ENCODE data around the gene SEC61G.

Gene SEC61G

DNA sequence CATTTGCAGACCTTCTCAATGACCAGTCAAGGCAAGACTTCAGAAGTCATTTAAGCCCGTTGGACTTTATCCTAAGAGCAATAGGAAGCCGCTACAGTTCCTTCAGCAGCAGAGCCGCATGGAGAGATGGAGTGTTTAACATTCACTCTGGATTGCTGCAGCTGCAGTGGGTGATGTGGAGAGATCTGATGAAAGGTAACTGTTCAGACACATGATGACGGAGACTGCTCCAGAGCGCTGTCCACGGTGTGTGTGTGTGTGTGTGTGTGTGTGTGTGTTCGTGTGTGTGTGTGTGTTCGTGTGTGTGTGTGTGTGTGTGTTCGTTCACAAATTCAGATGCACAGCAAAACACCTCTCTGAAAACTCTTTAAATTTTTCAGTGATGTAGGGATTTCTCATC lies 37.0 kb downstream of the SEC61G start:
- H3K27me3 ChIP-seq (ENCODE audit: control insufficient read depth, insufficient read depth, low read length, poor library complexity, severe bottlenecking), result no peaks in the 10 kb centered on the region
- no peak overlapping the region for H3K27ac ChIP-seq (ENCODE audit: insufficient read depth, low read depth, low read length, poor library complexity, severe bottlenecking)
- 91 to 95% methylated on average over 4 to 6 of the region's 9 CpGs for WGBS, 2 experiments
- H3K4me3 ChIP-seq (ENCODE audit: insufficient read depth, low read depth, low read length), result no peak overlapping the region
- no peaks in the 10 kb centered on the region for H3K9me3 ChIP-seq (ENCODE audit: control insufficient read depth, low read length)
- H3K36me3 ChIP-seq (ENCODE audit: control insufficient read depth, insufficient read depth, low read length), result no peaks in the 10 kb centered on the region
- no peaks in the 10 kb centered on the region for H3K4me1 ChIP-seq (ENCODE audit: control insufficient read depth, insufficient read depth, low read length)

DNA sequence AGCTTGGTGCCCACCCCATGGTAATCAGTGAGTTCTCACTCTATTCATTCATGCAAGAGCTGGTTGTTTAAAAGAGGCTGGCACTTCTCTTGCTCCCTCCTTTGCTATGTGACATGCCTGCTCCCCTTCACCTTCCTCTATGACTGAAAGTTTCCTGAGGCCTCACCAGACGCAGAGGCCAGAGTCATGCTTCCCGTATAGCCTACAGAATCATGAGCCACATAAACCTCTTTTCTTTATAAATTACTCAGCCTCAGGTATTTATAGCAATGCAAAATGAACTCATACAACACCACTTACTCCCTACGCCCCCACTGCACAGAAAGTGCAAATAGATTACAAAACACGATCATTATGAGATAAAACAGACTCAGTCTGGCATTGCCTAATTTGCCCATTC lies 39.0 kb downstream of the SEC61G start:
- Histone ChIP-seq H3K9me3 (ENCODE audit: control insufficient read depth, low read length) (no peaks in the 10 kb centered on the region), H3K27ac (ENCODE audit: insufficient read depth, low read depth, low read length, poor library complexity, severe bottlenecking) (no peak overlapping the region), H3K36me3 (ENCODE audit: control insufficient read depth, insufficient read depth, low read length) (no peaks in the 10 kb centered on the region), H3K4me1 (ENCODE audit: control insufficient read depth, insufficient read depth, low read length) (no peaks in the 10 kb centered on the region), H3K4me3 (ENCODE audit: insufficient read depth, low read depth, low read length) (no peak overlapping the region), H3K27me3 (ENCODE audit: control insufficient read depth, insufficient read depth, low read length, poor library complexity, severe bottlenecking) (no peaks in the 10 kb centered on the region)
- WGBS, 2 experiments, result 91 to 92% methylated on average over 4 of the region's 4 CpGs

DNA sequence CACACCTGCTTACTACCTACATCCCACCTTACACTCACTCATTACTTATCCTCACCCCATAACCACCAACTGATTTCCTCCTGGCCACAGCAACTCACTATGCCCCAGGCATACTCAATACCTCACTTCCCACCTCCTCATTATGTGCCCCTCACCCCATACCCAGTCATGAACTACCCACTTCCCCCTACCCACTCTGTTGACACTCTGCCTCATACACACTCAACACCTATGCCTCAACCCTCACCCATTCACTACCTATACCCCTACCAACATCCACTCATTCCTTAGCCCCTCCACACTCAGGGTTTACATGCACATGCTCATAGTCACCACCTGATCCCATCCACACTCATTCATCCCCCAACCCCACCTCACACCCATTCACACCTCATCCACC lies 39.6 kb downstream of the SEC61G start:
- Histone ChIP-seq H3K27me3 (ENCODE audit: control insufficient read depth, insufficient read depth, low read length, poor library complexity, severe bottlenecking) (no peaks in the 10 kb centered on the region), H3K36me3 (ENCODE audit: control insufficient read depth, insufficient read depth, low read length) (no peaks in the 10 kb centered on the region), H3K4me3 (ENCODE audit: insufficient read depth, low read depth, low read length) (no peak overlapping the region), H3K9me3 (ENCODE audit: control insufficient read depth, low read length) (no peaks in the 10 kb centered on the region), H3K27ac (ENCODE audit: insufficient read depth, low read depth, low read length, poor library complexity, severe bottlenecking) (no peak overlapping the region), H3K4me1 (ENCODE audit: control insufficient read depth, insufficient read depth, low read length) (no peaks in the 10 kb centered on the region)

DNA sequence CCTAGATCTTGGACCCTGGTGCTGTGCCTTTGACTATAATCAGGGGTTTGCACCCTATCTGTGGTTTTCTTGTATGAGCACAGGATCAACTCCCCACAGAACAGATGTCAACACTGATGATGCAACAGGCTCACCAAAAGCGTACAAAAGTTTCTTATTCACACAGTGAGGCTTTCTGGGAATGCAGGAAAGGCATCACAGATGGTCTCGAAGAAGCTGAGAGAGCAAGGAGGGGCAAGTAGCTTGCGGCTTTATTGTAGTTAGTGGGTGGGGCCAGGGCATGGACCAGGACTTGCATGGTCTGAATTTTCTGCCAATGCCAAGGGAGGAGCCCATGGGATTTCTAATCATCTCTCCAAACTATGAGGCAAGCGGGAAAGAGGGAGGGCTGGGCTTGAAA lies 46.2 kb downstream of the SEC61G start:
- H3K4me3 ChIP-seq (ENCODE audit: insufficient read depth, low read depth, low read length), result no peak overlapping the region
- H3K27ac ChIP-seq (ENCODE audit: insufficient read depth, low read depth, low read length, poor library complexity, severe bottlenecking), result no peak overlapping the region
- no peaks in the 10 kb centered on the region for H3K36me3 ChIP-seq (ENCODE audit: control insufficient read depth, insufficient read depth, low read length)
- H3K27me3 ChIP-seq (ENCODE audit: control insufficient read depth, insufficient read depth, low read length, poor library complexity, severe bottlenecking), result no peaks in the 10 kb centered on the region
- H3K9me3 ChIP-seq (ENCODE audit: control insufficient read depth, low read length), result no peaks in the 10 kb centered on the region
- 93 to 96% methylated on average over 4 of the region's 4 CpGs for WGBS, 2 experiments
- no peaks in the 10 kb centered on the region for H3K4me1 ChIP-seq (ENCODE audit: control insufficient read depth, insufficient read depth, low read length)

DNA sequence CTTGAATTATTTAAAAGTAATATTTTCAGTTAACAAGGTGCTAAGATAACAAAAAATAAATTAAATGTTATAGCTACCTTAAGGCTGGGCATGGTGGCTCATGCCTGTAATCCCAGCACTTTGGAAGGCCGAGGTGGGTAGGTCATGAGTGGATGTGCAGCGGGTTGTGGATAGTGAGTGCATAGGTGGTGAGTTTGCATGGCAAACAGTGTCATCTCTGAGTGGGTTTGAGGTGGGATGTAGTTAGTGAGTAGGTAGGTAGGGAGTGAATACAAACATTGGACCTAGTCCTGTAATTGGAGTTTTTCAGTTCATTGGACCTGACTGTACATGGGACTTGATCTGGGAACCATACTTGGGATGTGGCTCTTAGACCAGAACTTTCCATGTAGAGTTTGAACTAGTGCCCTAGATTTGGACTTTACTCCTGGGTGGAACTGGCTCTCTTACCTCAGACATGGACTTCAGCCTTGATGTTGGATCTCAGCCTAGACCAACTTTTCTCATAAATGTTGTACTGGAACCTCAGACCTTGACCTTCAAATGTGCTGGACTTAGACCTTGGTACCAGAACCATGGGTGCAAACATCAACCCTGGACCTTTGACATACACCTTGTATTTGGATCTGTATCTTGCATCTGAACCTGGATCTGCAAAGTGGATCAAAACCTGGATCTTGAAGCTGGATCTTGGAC lies 47.0 kb downstream of the SEC61G start:
- H3K4me1 ChIP-seq (ENCODE audit: control insufficient read depth, insufficient read depth, low read length), result no peaks in the 10 kb centered on the region
- H3K4me3 ChIP-seq (ENCODE audit: insufficient read depth, low read depth, low read length), result no peak overlapping the region
- H3K27ac ChIP-seq (ENCODE audit: insufficient read depth, low read depth, low read length, poor library complexity, severe bottlenecking), result no peak overlapping the region
- no peaks in the 10 kb centered on the region for H3K36me3 ChIP-seq (ENCODE audit: control insufficient read depth, insufficient read depth, low read length)
- no peaks in the 10 kb centered on the region for H3K9me3 ChIP-seq (ENCODE audit: control insufficient read depth, low read length)
- H3K27me3 ChIP-seq (ENCODE audit: control insufficient read depth, insufficient read depth, low read length, poor library complexity, severe bottlenecking), result no peaks in the 10 kb centered on the region
- WGBS, 2 experiments, result 88 to 92% methylated on average over 2 of the region's 2 CpGs

DNA sequence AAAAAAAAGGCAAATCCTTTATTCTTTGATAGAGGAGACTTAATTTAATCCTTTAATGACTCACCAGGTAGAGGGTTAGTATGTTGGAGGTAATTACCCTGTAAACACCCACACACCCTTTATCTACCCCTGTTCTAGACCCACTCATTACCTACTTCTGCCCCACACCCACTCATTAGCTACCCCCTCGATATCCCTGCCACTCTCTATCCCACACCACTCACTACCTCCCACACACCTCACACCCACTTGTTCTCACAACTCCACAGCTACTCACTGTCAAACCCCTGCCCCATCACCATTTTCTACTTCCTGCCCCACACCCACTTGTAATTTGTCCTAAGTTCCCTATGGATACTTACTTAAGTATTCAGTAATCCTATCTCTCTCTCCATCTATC lies 49.7 kb downstream of the SEC61G start:
- Histone ChIP-seq H3K4me3 (ENCODE audit: insufficient read depth, low read depth, low read length) (no peak overlapping the region), H3K9me3 (ENCODE audit: control insufficient read depth, low read length) (no peaks in the 10 kb centered on the region), H3K27ac (ENCODE audit: insufficient read depth, low read depth, low read length, poor library complexity, severe bottlenecking) (no peak overlapping the region), H3K27me3 (ENCODE audit: control insufficient read depth, insufficient read depth, low read length, poor library complexity, severe bottlenecking) (no peaks in the 10 kb centered on the region), H3K4me1 (ENCODE audit: control insufficient read depth, insufficient read depth, low read length) (no peaks in the 10 kb centered on the region), H3K36me3 (ENCODE audit: control insufficient read depth, insufficient read depth, low read length) (no peaks in the 10 kb centered on the region)
- WGBS, 2 experiments, result 93 to 94% methylated on average over 1 of the region's 1 CpG

DNA sequence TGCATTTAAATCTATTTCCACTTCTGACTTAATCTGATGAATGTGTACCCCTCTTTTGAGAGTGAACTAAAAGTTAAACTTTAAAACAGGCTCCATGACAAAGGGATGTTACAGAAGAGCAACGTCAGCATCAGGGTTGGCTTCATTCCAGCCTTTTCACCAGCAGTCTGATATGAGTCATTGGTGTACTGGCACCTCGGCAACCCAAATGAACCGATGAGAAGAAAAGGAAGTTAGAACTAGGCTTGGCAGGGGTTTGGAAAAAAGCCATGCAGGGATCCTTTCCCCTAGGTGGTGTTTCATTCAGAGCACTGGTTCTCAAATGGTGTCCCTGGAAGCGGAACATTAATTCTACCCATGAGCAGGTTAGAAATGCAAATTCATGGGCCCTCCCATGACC lies 53.6 kb downstream of the SEC61G start:
- no peaks in the 10 kb centered on the region for H3K36me3 ChIP-seq (ENCODE audit: control insufficient read depth, insufficient read depth, low read length)
- WGBS, 2 experiments, result 76 to 80% methylated on average over 4 of the region's 4 CpGs

DNA sequence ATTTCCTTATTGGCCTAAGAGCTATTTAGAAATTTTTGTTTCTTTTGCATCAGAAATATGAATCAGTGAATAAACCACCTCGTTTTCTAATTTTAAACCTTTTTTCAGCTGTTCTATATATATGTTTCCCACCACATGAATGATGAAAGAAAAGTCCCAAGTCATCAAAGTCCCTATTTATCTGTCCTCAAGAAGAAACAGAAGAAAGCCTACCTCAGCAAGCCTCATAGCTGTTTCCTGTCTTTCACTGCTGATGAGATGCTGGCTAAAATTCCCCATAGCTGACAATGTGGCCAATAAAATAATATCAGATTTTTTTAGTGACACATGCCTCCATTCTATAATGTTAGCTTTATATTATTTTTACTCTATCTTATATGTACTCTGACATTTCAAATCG lies 54.2 kb downstream of the SEC61G start:
- H3K4me1 ChIP-seq (ENCODE audit: control insufficient read depth, insufficient read depth, low read length), result no peaks in the 10 kb centered on the region
- no peak overlapping the region for H3K4me3 ChIP-seq (ENCODE audit: insufficient read depth, low read depth, low read length)
- no peaks in the 10 kb centered on the region for H3K36me3 ChIP-seq (ENCODE audit: control insufficient read depth, insufficient read depth, low read length)
- H3K27ac ChIP-seq (ENCODE audit: insufficient read depth, low read depth, low read length, poor library complexity, severe bottlenecking), result no peak overlapping the region
- 77 to 90% methylated on average over 2 of the region's 2 CpGs for WGBS, 2 experiments
- H3K9me3 ChIP-seq (ENCODE audit: control insufficient read depth, low read length), result no peaks in the 10 kb centered on the region
- H3K27me3 ChIP-seq (ENCODE audit: control insufficient read depth, insufficient read depth, low read length, poor library complexity, severe bottlenecking), result no peaks in the 10 kb centered on the region

More for the DNA sequence above, 53.6 kb downstream of the SEC61G start:
- H3K4me3 ChIP-seq (ENCODE audit: insufficient read depth, low read depth, low read length), result no peak overlapping the region
- no peaks in the 10 kb centered on the region for H3K4me1 ChIP-seq (ENCODE audit: control insufficient read depth, insufficient read depth, low read length)
- no peaks in the 10 kb centered on the region for H3K9me3 ChIP-seq (ENCODE audit: control insufficient read depth, low read length)
- no peaks in the 10 kb centered on the region for H3K27me3 ChIP-seq (ENCODE audit: control insufficient read depth, insufficient read depth, low read length, poor library complexity, severe bottlenecking)
- no peak overlapping the region for H3K27ac ChIP-seq (ENCODE audit: insufficient read depth, low read depth, low read length, poor library complexity, severe bottlenecking)

Measured in ectodermal cell (in vitro differentiated cells).